Smooth muscle cell (in vitro differentiated cells): ENCODE data around the gene PRKAG2. TPM values are rescaled to one million over a fixed set of nuclear protein-coding genes. Genes with fewer than 3 reads are reported as not detected.

Experiments used
- DNase-seq: peaks from one replicate; lab custom pipeline; 2025; ENCODE audit not compliant: unreplicated experiment; lab: John Stamatoyannopoulos, UW
- H2AFZ ChIP-seq: fragments of 200-600 bp; sonication (generic); 2 replicates; pipeline ENCODE4 v1.6.0; 2016; ENCODE audit warnings: antibody characterized with exemption, low read depth, mild to moderate bottlenecking
- H3F3A ChIP-seq: fragments of 200-600 bp; sonication (generic); 2 replicates; pipeline ENCODE4 v1.6.0; 2017; ENCODE audit warnings: antibody characterized with exemption, low read depth
- H3K27ac ChIP-seq: fragments of 200-600 bp; sonication (generic); 2 replicates; pipeline ENCODE4 v1.5.1; 2016; ENCODE audit warnings: low read depth, mild to moderate bottlenecking
- H3K27me3 ChIP-seq: fragments of 200-600 bp; sonication (generic); 2 replicates; pipeline ENCODE4 v1.6.1; 2016; ENCODE audit warnings: low read depth, mild to moderate bottlenecking
- H3K36me3 ChIP-seq: fragments of 200-600 bp; sonication (generic); 2 replicates; pipeline ENCODE4 v1.5.1; 2016; ENCODE audit warnings: low read depth
- H3K4me1 ChIP-seq: fragments of 200-600 bp; sonication (generic); 2 replicates; pipeline ENCODE4 v1.5.1; 2016; ENCODE audit warnings: low read depth
- H3K4me2 ChIP-seq: fragments of 200-600 bp; sonication (generic); 2 replicates; pipeline ENCODE4 v1.6.0; 2016; ENCODE audit warnings: mild to moderate bottlenecking
- H3K4me3 ChIP-seq: fragments of 200-600 bp; sonication (generic); 2 replicates; pipeline ENCODE4 v1.5.1; 2016; ENCODE audit warnings: mild to moderate bottlenecking
- H3K79me2 ChIP-seq: fragments of 200-600 bp; sonication (generic); 2 replicates; pipeline ENCODE4 v1.6.0; 2016; ENCODE audit warnings: low read depth, mild to moderate bottlenecking
- H3K9ac ChIP-seq: fragments of 200-600 bp; sonication (generic); 2 replicates; pipeline ENCODE4 v1.6.0; 2016; ENCODE audit warnings: low read depth
- H3K9me3 ChIP-seq: fragments of 200-600 bp; sonication (generic); replicated peaks from 2 replicates; pipeline ENCODE4 v1.5.1; 2016; ENCODE audit warnings: low read depth
- H4K20me1 ChIP-seq: fragments of 200-600 bp; sonication (generic); 2 replicates; pipeline ENCODE4 v1.6.0; 2016; ENCODE audit warnings: low read depth
- CTCF ChIP-seq: fragments of 200-600 bp; sonication (generic); IDR thresholded peaks from 2 replicates; pipeline ENCODE4 v1.5.1; 2017; ENCODE audit warnings: borderline replicate concordance, mild to moderate bottlenecking, antibody characterized with exemption; ENCODE audit not compliant: insufficient read depth, poor library complexity, severe bottlenecking
- WGBS: methylation state at CpG from one replicate; pipeline ENCODE4 v1.1.7; 2016; ENCODE audit warnings: low lambda C conversion rate; 5-methylcytosine and 5-hydroxymethylcytosine counted together
- polyA plus RNA-seq: library from polyadenylated mRNA; unstranded; fragments of >200 nt; fragmentation: Nextera tagmentation; extraction: Ambion mirVana; gene quantifications from 2 replicates; pipeline ENCODE4 v1.2.1, GENCODE V29; 2016
- total RNA-seq: library from RNA; depleted of rRNA; stranded (reverse); fragments of >200 nt; gene quantifications from 2 replicates; pipeline ENCODE4 v1.2.3, GENCODE V29; 2014

Gene PRKAG2
- total and polyA plus RNA-seq, 2 experiments from 2014 or later, result 3.5 to 3.9 TPM

GRCh38 chr7:151885202-151885580 lies 8.3 kb upstream of the PRKAG2 start:
- no peaks in the 10 kb centered on the region for H3K4me1 ChIP-seq
- DNase-seq, result no peak
- H3K36me3 ChIP-seq, result no peaks in the 10 kb centered on the region
- no peaks in the 10 kb centered on the region for H4K20me1 ChIP-seq
- H3K9ac ChIP-seq, result no peak overlapping the region
- H3K79me2 ChIP-seq, result no peaks in the 10 kb centered on the region
- H3K4me2 ChIP-seq, result no peak overlapping the region
- no peaks in the 10 kb centered on the region for H3K9me3 ChIP-seq
- no peaks in the 10 kb centered on the region for H3F3A ChIP-seq
- no peak overlapping the region for H3K27ac ChIP-seq
- TF ChIP-seq CTCF, result no peak
- no peak overlapping the region for H2AFZ ChIP-seq
- WGBS, result 88% methylated on average over 7 of the region's 7 CpGs
- no peak overlapping the region for H3K4me3 ChIP-seq
- peaks cover 54% of the 10 kb centered on the region for H3K27me3 ChIP-seq

DNA sequence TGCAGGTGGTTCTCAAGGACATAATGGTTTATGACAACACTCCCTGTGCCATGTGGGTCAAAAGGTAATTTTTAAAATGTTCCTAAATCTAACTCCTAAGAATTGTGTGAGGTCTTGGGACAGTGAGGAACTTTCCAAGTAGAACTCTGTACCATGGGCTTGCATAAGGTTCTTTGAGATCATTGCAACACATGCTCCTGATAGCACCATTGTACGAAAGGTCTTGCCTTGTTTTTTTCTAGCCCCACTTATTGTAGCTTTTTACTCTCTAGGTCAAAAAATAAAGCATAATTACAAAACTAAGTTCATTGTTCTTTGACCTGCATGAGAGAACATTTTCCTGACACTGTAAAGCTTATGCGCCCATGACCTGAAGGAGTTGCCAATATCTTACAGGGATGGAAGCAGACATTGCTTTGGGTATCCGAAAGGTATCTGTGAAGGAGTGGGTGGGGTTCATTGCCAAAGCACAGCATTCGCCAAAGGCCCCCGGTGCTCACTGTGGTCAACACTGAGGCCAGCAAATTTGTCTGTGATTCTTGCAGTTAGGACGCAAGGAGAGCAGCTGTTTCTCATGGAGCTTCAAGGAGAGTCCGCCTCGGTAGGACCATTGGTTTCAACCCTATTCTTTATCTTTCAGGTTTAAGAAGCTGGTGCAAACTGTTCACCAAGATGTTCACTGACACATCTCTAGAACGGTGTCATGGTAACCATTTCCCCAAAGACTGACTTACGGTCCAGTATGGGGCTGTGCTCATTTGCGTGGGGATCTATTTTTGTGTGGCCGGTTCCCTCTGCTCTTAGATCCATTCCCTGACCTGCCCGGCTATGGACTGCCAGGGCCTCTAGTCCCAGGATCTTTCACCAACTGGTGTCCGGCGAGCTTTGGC lies 7.6 kb upstream of the PRKAG2 start:
- no peak overlapping the region for H3K9ac ChIP-seq
- no peak overlapping the region for H3K4me2 ChIP-seq
- 92% methylated on average over 15 of the region's 15 CpGs for WGBS
- no peaks in the 10 kb centered on the region for H3K4me1 ChIP-seq
- no peak for TF ChIP-seq CTCF
- H3K36me3 ChIP-seq, result no peaks in the 10 kb centered on the region
- H3F3A ChIP-seq, result no peaks in the 10 kb centered on the region
- H4K20me1 ChIP-seq, result no peaks in the 10 kb centered on the region
- H3K9me3 ChIP-seq, result no peaks in the 10 kb centered on the region
- no peak for DNase-seq
- H2AFZ ChIP-seq, result no peak overlapping the region
- H3K4me3 ChIP-seq, result no peak overlapping the region
- no peaks in the 10 kb centered on the region for H3K79me2 ChIP-seq
- H3K27me3 ChIP-seq, result peaks cover 60% of the 10 kb centered on the region
- H3K27ac ChIP-seq, result no peak overlapping the region

DNA sequence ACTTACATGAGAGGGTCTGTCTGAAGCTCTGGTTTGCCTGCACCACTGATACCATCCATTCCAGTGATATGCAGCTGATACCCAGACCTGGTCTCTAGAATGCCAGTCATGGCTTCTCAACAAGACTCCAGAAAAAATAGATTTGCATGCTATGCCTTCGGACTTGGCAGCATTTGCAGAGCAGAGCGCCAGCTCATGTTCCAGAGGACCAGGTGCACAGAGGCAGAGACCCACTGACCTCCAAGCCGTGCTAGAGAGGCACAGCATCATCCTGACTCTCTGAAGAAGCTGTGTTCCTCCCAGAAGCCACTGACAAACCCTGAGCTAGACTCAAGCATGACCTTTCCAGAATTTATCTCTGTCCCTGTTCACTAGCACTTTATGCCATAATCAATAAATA lies 6.9 kb upstream of the PRKAG2 start:
- Histone ChIP-seq H3K4me1 (no peaks in the 10 kb centered on the region), H3K79me2 (no peaks in the 10 kb centered on the region), H3K27ac (no peak overlapping the region), H4K20me1 (no peaks in the 10 kb centered on the region), H2AFZ (no peak overlapping the region), H3K36me3 (no peaks in the 10 kb centered on the region), H3K9me3 (no peaks in the 10 kb centered on the region), H3K4me3 (no peak overlapping the region), H3K27me3 (peaks cover 67% of the 10 kb centered on the region), H3K9ac (no peak overlapping the region), H3K4me2 (no peak overlapping the region), H3F3A (no peaks in the 10 kb centered on the region)
- no peak for TF ChIP-seq CTCF
- 96% methylated on average over 3 of the region's 3 CpGs for WGBS
- no peak for DNase-seq

DNA sequence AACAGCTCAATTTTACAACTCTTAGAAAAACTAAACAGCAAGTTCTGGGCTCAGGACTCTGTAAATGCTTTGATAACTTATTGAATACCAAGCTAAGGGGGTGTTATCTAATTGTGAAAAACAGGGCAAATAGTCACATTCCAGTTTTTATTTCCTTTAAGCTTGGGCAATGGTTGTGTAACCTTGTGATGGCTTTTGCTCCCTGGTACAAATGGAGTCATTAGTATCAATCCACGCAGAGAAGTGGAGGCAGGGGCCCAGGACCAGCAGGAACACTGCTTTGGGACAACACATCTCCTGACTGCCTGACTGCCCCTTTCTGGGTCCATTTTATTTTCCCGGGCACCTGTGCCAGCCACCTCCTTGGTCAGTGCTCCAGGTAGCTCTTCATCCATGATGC lies 5.8 kb upstream of the PRKAG2 start:
- Histone ChIP-seq H2AFZ (no peak overlapping the region), H3F3A (no peaks in the 10 kb centered on the region), H3K27ac (no peak overlapping the region), H3K4me3 (no peak overlapping the region), H3K9ac (no peak overlapping the region), H3K36me3 (no peaks in the 10 kb centered on the region), H3K4me2 (no peak overlapping the region), H3K9me3 (no peaks in the 10 kb centered on the region), H3K4me1 (peaks cover 2% of the 10 kb centered on the region), H3K79me2 (no peaks in the 10 kb centered on the region), H3K27me3 (peaks cover 76% of the 10 kb centered on the region), H4K20me1 (no peaks in the 10 kb centered on the region)
- WGBS, result 89% methylated on average over 2 of the region's 2 CpGs
- DNase-seq, result no peak
- no peak for TF ChIP-seq CTCF
